Memory B cell (primary cell): Measurements from ENCODE around the gene MMGT1.
A peak's percentile ranks its signal among the peaks of the same experiment; 100 is the strongest.

Experiments
- ATAC-seq: fragments of 150-1000 bp; cut with Tn5 transposase; 2 replicates; pipeline ENCODE4 v1.10.0; 2021; ENCODE audit warnings: low read depth, mild to moderate bottlenecking, moderate library complexity
- DNase-seq, 2 donors: peaks; one replicate each; pipeline ENCODE4 v3.0.0; 2022; ENCODE audit warnings: low spot score in 2 of 2
- H3K27ac Mint-ChIP-seq: one replicate; pipeline ENCODE4 v1.8.0; 2022; ENCODE audit warnings: mild to moderate bottlenecking, moderate library complexity, mixed read lengths
- H3K27me3 Mint-ChIP-seq: one replicate; pipeline ENCODE4 v1.8.0; 2022; ENCODE audit warnings: mixed read lengths
- H3K36me3 Mint-ChIP-seq: one replicate; pipeline ENCODE4 v1.8.0; 2022; ENCODE audit warnings: mild to moderate bottlenecking, mixed read lengths
- H3K4me1 Mint-ChIP-seq: one replicate; pipeline ENCODE4 v1.8.0; 2022; ENCODE audit warnings: mixed read lengths
- H3K4me3 Mint-ChIP-seq: one replicate; pipeline ENCODE4 v1.8.0; 2022; ENCODE audit warnings: mild to moderate bottlenecking, moderate library complexity, mixed read lengths
- H3K9me3 Mint-ChIP-seq: one replicate; pipeline ENCODE4 v1.8.0; 2022; ENCODE audit warnings: mixed read lengths

The MMGT1 gene

DNA sequence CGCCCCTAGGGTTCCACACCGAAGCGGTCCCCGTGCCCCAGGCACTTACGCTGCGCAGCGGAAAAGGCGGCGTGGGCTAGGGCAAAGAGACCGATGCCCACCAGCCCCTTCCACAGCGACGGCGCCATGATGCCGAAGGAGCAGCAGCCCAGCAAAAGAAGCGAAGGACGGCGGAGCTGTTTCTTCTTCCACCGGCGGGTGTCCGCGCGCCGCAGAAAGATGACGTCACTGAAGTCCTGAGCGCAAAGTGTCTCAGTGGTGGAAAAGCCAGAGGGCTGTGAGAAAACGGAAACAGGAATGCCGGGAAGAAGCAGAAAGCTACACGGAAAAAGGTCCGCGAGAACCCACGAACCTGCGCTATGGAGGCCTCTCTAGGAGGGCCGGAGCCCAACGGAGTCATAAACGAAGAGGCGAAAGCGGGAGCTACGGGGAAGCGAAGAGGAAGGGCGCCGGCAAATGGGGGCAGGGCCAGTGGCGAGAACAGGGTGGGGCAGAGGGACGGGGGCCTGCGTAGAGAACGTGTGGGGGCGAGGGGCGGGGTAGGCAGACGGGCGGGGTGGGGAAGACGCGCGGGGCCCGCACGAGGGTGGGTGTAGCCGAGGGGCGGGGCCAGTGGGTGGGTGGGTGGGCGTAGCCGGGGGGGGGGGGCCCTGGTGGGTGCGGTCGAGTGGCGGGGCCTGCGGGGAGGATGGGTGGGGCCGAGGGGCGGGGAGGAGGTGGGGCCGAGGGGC is at the start of gene MMGT1:
Gene MMGT1 (minus strand): TSS at position 441 of the 731 bp plus-strand sequence. CDS start 313 bp downstream, at position 128.
- Mint-ChIP-seq H3K4me1 (peaks cover 13% of the 10 kb centered on the region), H3K4me3 (peak within 1 kb of the TSS; percentile 98), H3K27ac (peak within 1 kb of the TSS; percentile 99), H3K9me3 (no peaks in the 10 kb centered on the region), H3K36me3 (no peaks in the 10 kb centered on the region), H3K27me3 (no peaks in the 10 kb centered on the region)
- DNase-seq (peak; percentile 69), ATAC-seq (peak; percentile 91)

DNA sequence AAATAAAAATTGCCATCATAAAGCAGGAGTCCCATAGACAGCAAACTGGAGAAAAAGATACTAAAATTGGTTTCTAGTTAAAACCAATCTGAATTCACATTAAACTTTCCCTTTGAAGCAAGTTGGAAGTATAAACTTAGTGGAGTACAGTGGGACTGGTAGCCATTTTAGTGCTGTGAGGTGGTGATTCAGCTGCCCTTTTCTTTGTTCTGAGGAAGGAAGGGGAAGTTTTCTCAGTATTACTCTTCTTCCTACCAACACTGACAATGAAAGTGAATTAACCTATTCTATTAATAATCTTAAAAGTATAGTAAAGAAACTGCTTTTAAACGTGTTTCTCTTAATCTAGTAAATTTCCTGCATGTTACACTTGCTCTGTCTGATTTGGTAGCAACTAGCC is 48.1 kb upstream of the MMGT1 start:
- Mint-ChIP-seq H3K4me3 (no peak overlapping the region), H3K4me1 (no peaks in the 10 kb centered on the region), H3K27ac (no peak overlapping the region), H3K9me3 (no peaks in the 10 kb centered on the region), H3K27me3 (no peaks in the 10 kb centered on the region), H3K36me3 (peaks cover 19% of the 10 kb centered on the region)
- ATAC-seq (no peak), DNase-seq (no peak)

DNA sequence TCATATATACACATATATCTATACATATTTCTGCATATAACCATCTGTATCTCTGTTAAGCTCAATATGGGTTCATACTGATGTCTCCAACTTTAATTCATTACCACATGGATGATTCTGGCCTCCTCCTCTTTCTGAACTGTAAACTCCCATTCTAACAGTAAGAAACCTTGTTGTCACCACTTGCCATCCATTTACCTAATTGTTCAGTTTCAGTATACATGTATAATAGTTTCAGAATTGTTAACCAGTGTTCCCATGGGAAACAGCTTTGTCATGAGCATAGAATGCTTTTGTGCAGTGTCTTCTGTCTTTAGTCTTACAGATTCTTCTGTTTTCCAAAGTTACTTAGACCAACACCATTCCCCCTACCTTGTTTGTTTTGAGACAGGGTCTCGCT is 47.4 kb upstream of the MMGT1 start:
- H3K27me3 Mint-ChIP-seq = no peaks in the 10 kb centered on the region
- no peaks in the 10 kb centered on the region for H3K9me3 Mint-ChIP-seq
- H3K4me3 Mint-ChIP-seq = no peak overlapping the region
- ATAC-seq = no peak
- H3K36me3 Mint-ChIP-seq = peaks cover 18% of the 10 kb centered on the region
- no peak overlapping the region for H3K27ac Mint-ChIP-seq
- H3K4me1 Mint-ChIP-seq = no peaks in the 10 kb centered on the region
- no peak for DNase-seq

DNA sequence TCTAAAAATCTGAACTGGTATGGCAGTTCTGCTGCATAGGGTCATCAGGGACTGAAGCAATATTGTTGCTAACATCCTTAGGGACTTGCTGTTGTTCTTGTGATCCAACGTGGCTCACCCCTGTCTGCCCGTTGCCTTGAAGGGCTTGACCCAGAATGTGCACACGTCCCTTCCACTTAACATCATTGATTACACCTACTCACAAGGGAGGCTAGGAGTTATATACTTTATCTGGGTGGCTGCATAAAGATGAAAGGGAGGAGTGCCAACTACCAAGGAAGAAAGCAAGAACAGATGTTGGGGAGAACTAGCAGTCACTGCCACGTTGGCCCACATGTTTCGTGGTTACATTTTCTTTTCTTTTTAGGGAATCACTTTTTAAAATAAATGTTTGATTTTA is 45.4 kb upstream of the MMGT1 start:
- no peaks in the 10 kb centered on the region for H3K9me3 Mint-ChIP-seq
- peaks cover 24% of the 10 kb centered on the region for H3K36me3 Mint-ChIP-seq
- DNase-seq (no peak), ATAC-seq (no peak)
- H3K27ac Mint-ChIP-seq = no peak overlapping the region
- H3K27me3 Mint-ChIP-seq = no peaks in the 10 kb centered on the region
- H3K4me3 Mint-ChIP-seq = no peak overlapping the region
- H3K4me1 Mint-ChIP-seq = no peaks in the 10 kb centered on the region

DNA sequence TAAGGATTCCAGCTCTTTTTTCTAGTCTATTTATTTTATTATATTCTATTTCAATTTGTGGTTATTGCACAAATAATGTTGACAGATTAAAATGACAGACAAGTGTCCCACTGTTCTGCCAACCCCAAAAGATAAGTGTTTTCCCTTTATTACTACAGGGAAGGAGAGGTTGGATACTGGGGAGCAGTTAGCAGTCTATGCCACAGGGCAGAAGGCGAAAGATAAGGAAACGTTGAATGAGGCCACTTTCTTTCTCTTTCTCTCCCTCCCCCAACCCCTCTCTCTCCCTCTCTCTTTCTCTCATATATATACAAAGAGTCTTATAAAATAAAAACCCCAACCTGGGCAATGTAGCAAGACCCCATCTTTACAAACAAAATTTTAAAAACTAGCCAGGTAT is 43.1 kb upstream of the MMGT1 start:
- H3K9me3 Mint-ChIP-seq = no peaks in the 10 kb centered on the region
- peaks cover 23% of the 10 kb centered on the region for H3K36me3 Mint-ChIP-seq
- no peak overlapping the region for H3K27ac Mint-ChIP-seq
- no peaks in the 10 kb centered on the region for H3K4me1 Mint-ChIP-seq
- ATAC-seq (no peak), DNase-seq (no peak)
- H3K4me3 Mint-ChIP-seq = no peak overlapping the region
- H3K27me3 Mint-ChIP-seq = no peaks in the 10 kb centered on the region

DNA sequence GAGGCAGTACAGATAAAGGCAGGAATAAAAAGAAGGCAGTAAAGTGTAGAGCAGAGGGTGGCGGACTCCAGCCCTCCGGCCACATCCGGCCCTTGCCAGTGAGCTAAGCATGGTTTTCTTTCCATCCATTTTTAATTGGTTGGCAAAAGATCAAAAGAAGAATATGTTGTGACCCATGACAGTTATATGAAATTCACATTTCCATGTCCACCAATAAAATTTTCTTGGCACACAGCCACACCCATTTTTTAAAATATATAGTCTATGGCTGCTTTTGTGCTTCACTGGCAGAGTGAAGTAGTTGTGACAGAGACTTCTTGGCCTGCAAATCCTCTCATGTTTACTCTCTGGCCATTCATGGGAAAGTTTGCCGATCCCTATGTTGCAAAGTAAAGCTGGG is 41.2 kb upstream of the MMGT1 start:
- H3K27me3 Mint-ChIP-seq = no peaks in the 10 kb centered on the region
- no peak overlapping the region for H3K4me3 Mint-ChIP-seq
- peaks cover 22% of the 10 kb centered on the region for H3K36me3 Mint-ChIP-seq

DNA sequence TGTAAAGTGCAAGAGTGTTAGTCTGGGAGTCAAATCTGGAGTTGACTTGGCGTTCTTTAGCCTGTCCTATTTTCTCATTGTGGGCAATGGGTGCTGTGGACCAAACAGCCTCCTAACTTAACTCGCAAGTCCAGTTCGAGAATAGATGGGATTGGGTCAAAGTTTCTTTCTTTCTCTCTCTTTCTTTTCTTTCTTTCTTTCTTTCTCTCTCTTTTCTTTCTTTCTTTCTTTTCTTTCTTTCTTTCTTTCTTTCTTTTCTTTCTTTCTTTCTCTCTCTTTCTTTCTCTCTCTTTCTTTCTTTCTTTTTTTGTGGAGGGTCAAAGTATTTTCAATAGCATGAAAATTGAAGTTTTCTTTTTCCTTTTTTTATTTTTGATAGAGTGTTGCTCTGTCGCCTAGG is 14.5 kb upstream of the MMGT1 start:
- Mint-ChIP-seq H3K4me1 (peaks cover 37% of the 10 kb centered on the region), H3K9me3 (no peaks in the 10 kb centered on the region), H3K36me3 (peaks cover 16% of the 10 kb centered on the region), H3K27ac (peak overlapping the region; percentile 59), H3K27me3 (no peaks in the 10 kb centered on the region), H3K4me3 (no peak overlapping the region)
- no peak for DNase-seq
- no peak for ATAC-seq

More for the DNA sequence above, 41.2 kb upstream of the MMGT1 start:
- ATAC-seq (no peak), DNase-seq (no peak)
- H3K27ac Mint-ChIP-seq = no peak overlapping the region
- H3K9me3 Mint-ChIP-seq = no peaks in the 10 kb centered on the region
- no peaks in the 10 kb centered on the region for H3K4me1 Mint-ChIP-seq

DNA sequence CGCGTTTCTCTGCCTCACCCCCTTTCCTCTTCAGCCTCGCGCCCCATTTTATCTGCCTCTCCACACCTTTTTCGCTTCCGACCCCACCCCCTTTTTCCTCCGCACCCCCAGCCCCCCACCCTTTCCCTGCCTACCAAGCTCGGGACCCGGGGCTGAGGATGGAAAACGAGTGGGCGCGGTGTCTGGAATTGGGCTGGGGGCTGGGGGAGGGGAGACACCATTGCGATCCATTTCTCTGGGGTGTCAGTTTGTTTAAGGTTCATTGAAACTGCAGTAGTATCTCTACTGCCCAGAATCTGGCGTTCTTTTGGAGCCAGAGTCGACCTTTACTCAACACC is 12.2 kb upstream of the MMGT1 start:
- Mint-ChIP-seq H3K4me1 (peaks cover 41% of the 10 kb centered on the region), H3K27ac (peak overlapping the region; percentile 91), H3K27me3 (no peaks in the 10 kb centered on the region), H3K9me3 (no peaks in the 10 kb centered on the region), H3K36me3 (peaks cover 4% of the 10 kb centered on the region), H3K4me3 (peak overlapping the region; percentile 97)
- DNase-seq = no peak
- no peak for ATAC-seq

DNA sequence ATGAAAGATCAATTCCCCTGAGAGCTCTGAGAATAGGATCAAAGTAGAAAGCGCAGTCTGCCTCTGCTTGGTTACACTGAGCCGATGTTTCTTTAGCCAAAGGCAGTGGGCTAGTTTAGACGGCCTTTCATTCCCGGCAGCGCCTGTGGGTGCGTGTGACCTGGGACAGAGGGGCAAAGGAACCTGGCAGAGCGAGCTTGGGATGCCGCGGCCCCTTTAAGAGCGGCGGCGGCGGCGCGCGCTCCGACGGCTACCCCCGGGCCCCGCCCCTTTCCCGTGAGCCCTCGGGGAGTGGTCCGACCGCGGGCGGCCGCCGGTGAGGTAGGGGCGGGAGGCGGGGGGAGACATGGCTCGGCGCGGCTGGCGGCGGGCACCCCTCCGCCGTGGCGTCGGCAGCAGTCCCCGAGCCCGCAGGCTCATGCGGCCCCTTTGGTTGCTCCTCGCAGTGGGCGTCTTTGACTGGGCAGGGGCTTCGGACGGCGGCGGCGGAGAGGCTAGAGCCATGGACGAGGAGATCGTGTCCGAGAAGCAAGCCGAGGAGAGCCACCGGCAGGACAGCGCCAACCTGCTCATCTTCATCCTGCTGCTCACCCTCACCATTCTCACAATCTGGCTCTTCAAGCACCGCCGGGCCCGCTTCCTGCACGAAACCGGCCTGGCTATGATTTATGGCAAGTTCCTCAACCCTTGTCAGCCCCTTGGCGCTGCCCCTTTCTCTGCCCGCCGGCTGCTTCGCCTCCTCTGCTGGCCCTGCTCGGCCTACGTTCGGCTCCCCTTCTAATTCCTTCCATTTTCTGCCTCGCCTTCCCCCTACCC is 11.6 kb upstream of the MMGT1 start, which contains the start of gene SLC9A6:
Gene SLC9A6 (plus strand): TSS at position 279 of the 816 bp plus-strand sequence. CDS start 224 bp downstream, at position 503.
- DNase-seq (peak; percentile 37 to 40), ATAC-seq (peak; percentile 92)
- Mint-ChIP-seq H3K4me3 (peak within 1 kb of the TSS; percentile 97), H3K9me3 (no peaks in the 10 kb centered on the region), H3K27ac (peak within 1 kb of the TSS; percentile 91), H3K36me3 (peaks cover 4% of the 10 kb centered on the region), H3K27me3 (no peaks in the 10 kb centered on the region), H3K4me1 (peaks cover 41% of the 10 kb centered on the region)

DNA sequence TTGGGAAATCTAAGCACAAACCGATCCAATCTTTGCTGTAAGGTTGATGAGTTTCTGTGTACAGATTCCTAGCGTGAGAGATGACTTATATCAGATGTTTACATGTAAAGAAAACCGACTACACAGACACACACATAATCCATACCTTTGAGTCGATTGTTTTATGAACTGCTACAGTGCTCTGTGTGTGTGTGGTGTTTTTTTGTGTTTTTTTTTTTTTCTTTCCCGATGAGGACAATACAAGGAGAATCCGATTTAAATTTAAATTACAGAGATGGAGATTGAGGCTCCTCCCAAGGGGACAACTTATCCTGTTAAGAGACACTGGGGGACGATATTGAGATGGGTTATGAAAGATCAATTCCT is 11.0 kb upstream of the MMGT1 start:
- Mint-ChIP-seq H3K4me1 (peaks cover 41% of the 10 kb centered on the region), H3K9me3 (no peaks in the 10 kb centered on the region), H3K4me3 (peak overlapping the region; percentile 85), H3K36me3 (peaks cover 2% of the 10 kb centered on the region), H3K27ac (peak overlapping the region; percentile 91), H3K27me3 (no peaks in the 10 kb centered on the region)
- ATAC-seq (no peak), DNase-seq (no peak)

DNA sequence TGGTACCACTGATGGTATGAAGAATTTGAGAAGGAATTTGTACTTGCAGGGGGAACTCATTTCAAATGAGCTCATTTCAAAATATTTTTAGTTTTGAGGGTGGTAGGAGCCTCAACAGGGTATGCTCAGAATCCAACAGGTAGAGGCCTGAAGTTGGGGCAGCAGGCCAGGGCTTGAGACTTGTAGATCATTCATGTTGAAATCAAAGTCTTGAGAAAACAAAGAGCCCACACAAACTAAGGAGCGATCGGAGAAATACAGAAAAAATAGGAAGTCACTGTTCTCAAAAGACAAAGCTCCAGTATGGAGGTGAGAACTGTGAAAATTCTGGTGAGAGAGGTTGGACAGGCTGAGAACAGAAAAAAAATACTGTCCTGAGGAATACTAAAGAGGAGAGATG is 10.5 kb upstream of the MMGT1 start:
- DNase-seq (no peak), ATAC-seq (no peak)
- H3K4me1 Mint-ChIP-seq = peaks cover 39% of the 10 kb centered on the region

DNA sequence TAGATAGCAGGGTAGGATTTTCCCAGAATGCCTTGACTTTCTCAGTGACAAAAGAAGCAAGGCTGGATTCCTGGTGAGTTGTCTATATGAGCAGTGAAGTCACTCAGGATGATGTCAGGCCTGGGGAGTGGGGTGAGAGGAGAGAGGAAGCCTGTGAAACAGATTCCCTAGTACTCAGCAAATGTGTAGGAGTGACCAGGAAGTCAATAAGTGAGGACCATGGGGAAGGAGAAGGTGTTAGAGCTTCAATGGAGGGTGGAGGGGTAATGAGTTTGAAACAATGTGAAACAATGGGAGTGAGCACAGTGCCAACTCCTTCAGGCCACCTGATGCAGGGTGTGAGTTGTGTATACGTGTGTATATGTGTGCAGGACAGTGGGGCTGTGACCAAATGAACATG is 9.1 kb upstream of the MMGT1 start:
- peaks cover 36% of the 10 kb centered on the region for H3K4me1 Mint-ChIP-seq
- ATAC-seq (no peak), DNase-seq (no peak)
- H3K4me3 Mint-ChIP-seq = peak overlapping the region; percentile 85
- no peaks in the 10 kb centered on the region for H3K9me3 Mint-ChIP-seq
- peak overlapping the region; percentile 87 for H3K27ac Mint-ChIP-seq
- H3K27me3 Mint-ChIP-seq = no peaks in the 10 kb centered on the region
- no peaks in the 10 kb centered on the region for H3K36me3 Mint-ChIP-seq

More for the DNA sequence above, 10.5 kb upstream of the MMGT1 start:
- no peaks in the 10 kb centered on the region for H3K27me3 Mint-ChIP-seq
- peak overlapping the region; percentile 85 for H3K4me3 Mint-ChIP-seq
- peak overlapping the region; percentile 91 for H3K27ac Mint-ChIP-seq
- no peaks in the 10 kb centered on the region for H3K36me3 Mint-ChIP-seq
- H3K9me3 Mint-ChIP-seq = no peaks in the 10 kb centered on the region

DNA sequence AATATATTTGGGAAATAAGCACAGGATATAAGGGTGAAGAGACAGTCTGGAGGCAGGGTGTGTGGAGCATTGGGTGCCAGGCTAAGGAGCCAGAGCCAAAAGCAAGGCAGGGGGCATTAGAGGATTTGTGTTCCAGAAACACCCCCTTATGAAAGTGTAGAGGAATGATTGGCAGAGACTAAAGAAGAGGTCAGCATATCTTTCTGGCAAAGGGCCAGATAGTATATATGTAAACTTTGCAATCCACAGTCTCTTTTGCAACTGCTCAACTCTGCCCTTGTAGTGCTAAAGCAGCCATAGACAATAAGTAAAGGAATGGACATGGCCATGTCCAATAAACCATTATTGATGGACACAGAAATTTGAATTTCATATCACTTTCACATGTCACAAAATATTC is 7.9 kb upstream of the MMGT1 start:
- ATAC-seq = no peak
- Mint-ChIP-seq H3K27ac (no peak overlapping the region), H3K36me3 (no peaks in the 10 kb centered on the region), H3K4me3 (no peak overlapping the region), H3K9me3 (no peaks in the 10 kb centered on the region), H3K27me3 (no peaks in the 10 kb centered on the region), H3K4me1 (peaks cover 32% of the 10 kb centered on the region)
- no peak for DNase-seq

DNA sequence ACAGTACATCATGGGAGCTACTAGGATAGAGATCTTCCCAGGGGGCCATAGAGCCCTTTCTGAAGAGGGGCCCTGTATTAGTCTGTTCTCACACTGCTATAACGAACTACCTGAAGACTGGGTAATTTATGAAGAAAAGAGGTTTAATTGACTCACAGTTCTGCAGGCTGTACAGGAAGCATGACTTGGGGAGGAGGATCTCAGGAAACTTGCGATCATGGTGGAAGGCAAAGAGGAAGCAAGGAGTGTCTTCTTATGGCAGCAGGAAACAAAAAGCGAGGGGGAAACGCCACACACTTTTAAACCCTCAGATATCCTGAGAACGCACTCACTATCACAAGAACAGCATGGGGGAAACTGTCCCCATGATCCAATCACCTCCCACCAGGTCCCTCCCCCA is 7.2 kb upstream of the MMGT1 start:
- Mint-ChIP-seq H3K27ac (no peak overlapping the region), H3K4me3 (no peak overlapping the region), H3K9me3 (no peaks in the 10 kb centered on the region), H3K36me3 (no peaks in the 10 kb centered on the region), H3K4me1 (peaks cover 28% of the 10 kb centered on the region), H3K27me3 (no peaks in the 10 kb centered on the region)
- DNase-seq (no peak), ATAC-seq (no peak)
